Measurements from ENCODE around the gene KCNE1. TPM values are rescaled to one million over a fixed set of nuclear protein-coding genes. Genes with fewer than 3 reads are reported as not detected.
"Not testable (repeated sequence)": the region's sequence is repeated elsewhere in the genome, so short reads cannot be mapped to it uniquely, and the experiment has no call there.

KCNE1 gene
- total RNA-seq, 1 experiment from 2014 or later = not detected

DNA sequence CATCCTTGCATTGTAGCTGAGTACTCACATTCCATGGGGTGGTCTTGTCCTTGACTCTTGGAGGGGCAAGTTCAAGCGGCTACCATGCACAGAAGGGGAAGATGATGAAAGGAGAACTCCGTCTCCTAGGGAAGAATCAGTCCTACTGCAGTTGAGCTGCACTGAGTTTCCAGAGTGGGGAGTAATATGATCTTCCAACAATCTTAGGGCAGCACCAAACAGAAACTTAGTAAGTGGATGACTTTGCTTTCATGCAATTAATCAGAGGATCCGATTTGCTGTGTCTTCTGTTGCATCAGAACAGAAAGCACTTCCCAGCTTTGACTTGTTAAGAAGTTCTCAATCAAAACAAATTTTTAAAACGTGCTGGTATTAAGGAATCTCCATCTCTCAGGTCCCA is 88.2 kb downstream of the KCNE1 start, which contains the start of gene SMIM34:
SMIM34 (minus strand) TSS at position 147 of the 400 bp plus-strand sequence; CDS start at position 35, 112 bp downstream.
- in situ Hi-C loops (cut with HindIII; ENCODE audit: low pct_unique_long_range_greater_than_20kb, low sequenced_read_pairs); H3K4me1 ChIP-seq (ENCODE audit: control insufficient read depth, insufficient read depth, low read length); intact Hi-C loops (cut with micrococcal nuclease; ENCODE audit: unreplicated experiment); DNase-seq (ENCODE audit: low read depth, low spot score); H3K4me3 ChIP-seq (ENCODE audit: low read depth in 2 of 2, low read length in 2 of 2); H3K27me3 ChIP-seq (ENCODE audit: control insufficient read depth, insufficient read depth, low read length); ATAC-seq; H3K9me3 ChIP-seq (ENCODE audit: control insufficient read depth, insufficient read depth, low read depth, low read length); H3K36me3 ChIP-seq (ENCODE audit: control insufficient read depth, insufficient read depth, low read length); BruUV-seq (replicated peaks); POLR2A ChIA-PET; H3K27ac ChIP-seq (ENCODE audit: low read length); CTCF ChIA-PET: not testable (repeated sequence)

DNA sequence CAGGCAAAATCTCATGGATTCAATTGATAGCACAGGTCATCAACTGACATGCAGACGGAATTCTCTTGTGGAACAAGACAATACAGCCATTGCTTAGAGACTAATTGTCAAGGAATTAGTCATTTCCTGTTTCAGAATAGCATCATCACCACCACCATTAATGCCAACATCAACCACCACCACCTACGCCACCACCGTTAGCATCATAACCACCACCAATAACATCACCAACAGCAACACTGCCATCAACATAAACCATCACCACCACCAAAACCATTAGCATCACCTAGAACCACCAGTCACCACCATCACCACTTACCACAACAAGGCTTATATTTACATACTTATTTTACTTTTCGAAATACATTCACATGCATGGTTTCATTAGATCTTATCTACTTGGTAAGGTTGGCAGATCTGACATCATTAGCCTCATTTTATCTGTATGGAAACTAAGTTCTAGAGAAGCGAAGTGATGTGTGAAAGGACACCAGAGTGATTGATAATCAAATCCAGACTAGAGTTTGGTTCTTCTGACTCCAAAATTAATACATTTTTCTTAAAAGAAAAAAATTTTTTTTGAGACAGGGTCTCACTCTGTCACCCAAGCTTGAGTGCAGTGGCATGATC is 94.4 kb downstream of the KCNE1 start:
- H3K9me3 ChIP-seq (ENCODE audit: control insufficient read depth, insufficient read depth, low read depth, low read length); BruUV-seq (replicated peaks); ATAC-seq; in situ Hi-C loops (cut with HindIII; ENCODE audit: low pct_unique_long_range_greater_than_20kb, low sequenced_read_pairs); H3K4me3 ChIP-seq (ENCODE audit: low read depth in 2 of 2, low read length in 2 of 2); H3K27me3 ChIP-seq (ENCODE audit: control insufficient read depth, insufficient read depth, low read length); DNase-seq (ENCODE audit: low read depth, low spot score); H3K27ac ChIP-seq (ENCODE audit: low read length); H3K36me3 ChIP-seq (ENCODE audit: control insufficient read depth, insufficient read depth, low read length); intact Hi-C loops (cut with micrococcal nuclease; ENCODE audit: unreplicated experiment); POLR2A ChIA-PET; CTCF ChIA-PET; H3K4me1 ChIP-seq (ENCODE audit: control insufficient read depth, insufficient read depth, low read length): not testable (repeated sequence)

DNA sequence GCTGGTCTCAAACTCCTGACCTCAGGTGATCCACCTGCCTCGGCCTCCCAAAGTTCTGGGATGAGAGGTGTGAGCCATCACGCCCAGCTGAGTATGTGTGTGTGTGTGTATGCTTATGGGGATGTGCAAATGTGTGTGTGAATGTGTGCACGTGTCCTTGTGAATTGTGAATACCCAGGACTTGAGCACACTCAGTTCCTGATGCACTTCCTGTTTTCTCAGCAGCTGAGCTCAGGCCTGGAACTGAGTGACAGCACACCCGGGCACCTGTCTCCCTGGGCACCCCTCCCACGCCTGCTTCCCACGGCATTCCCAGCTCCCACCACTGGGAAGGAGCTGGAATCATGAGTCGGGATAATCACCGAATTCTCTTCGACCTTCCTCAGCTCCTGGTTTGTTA is 104.7 kb downstream of the KCNE1 start:
- DNase-seq (ENCODE audit: low read depth, low spot score); H3K4me3 ChIP-seq (ENCODE audit: low read depth in 2 of 2, low read length in 2 of 2); H3K27me3 ChIP-seq (ENCODE audit: control insufficient read depth, insufficient read depth, low read length); ATAC-seq; in situ Hi-C loops (cut with HindIII; ENCODE audit: low pct_unique_long_range_greater_than_20kb, low sequenced_read_pairs); intact Hi-C loops (cut with micrococcal nuclease; ENCODE audit: unreplicated experiment); H3K36me3 ChIP-seq (ENCODE audit: control insufficient read depth, insufficient read depth, low read length); H3K9me3 ChIP-seq (ENCODE audit: control insufficient read depth, insufficient read depth, low read depth, low read length); H3K27ac ChIP-seq (ENCODE audit: low read length); CTCF ChIA-PET; BruUV-seq (replicated peaks); H3K4me1 ChIP-seq (ENCODE audit: control insufficient read depth, insufficient read depth, low read length); POLR2A ChIA-PET: not testable (repeated sequence)

DNA sequence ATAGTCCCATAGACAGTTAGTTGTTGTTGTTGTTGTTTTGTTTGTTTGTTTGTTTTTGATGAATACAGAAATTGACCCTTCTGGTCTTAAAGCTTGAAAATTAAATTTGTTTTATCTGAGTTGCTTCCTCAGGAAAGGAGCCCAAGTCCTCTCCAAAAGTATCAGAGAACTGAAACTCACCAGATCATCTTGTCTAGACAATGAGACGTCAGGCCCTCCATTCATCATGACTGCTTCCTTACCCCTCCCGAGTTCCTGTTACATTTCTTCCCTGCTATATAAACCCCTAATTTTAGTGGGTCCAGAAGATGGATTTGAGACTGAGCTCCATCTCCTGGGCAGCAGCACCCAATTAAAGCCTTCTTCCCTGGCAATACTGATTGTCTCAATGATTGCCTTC is 105.3 kb downstream of the KCNE1 start:
- BruUV-seq (replicated peaks); H3K27ac ChIP-seq (ENCODE audit: low read length); POLR2A ChIA-PET; in situ Hi-C loops (cut with HindIII; ENCODE audit: low pct_unique_long_range_greater_than_20kb, low sequenced_read_pairs); H3K27me3 ChIP-seq (ENCODE audit: control insufficient read depth, insufficient read depth, low read length); H3K4me1 ChIP-seq (ENCODE audit: control insufficient read depth, insufficient read depth, low read length); H3K9me3 ChIP-seq (ENCODE audit: control insufficient read depth, insufficient read depth, low read depth, low read length); CTCF ChIA-PET; DNase-seq (ENCODE audit: low read depth, low spot score); ATAC-seq; H3K36me3 ChIP-seq (ENCODE audit: control insufficient read depth, insufficient read depth, low read length); intact Hi-C loops (cut with micrococcal nuclease; ENCODE audit: unreplicated experiment); H3K4me3 ChIP-seq (ENCODE audit: low read depth in 2 of 2, low read length in 2 of 2): not testable (repeated sequence)

DNA sequence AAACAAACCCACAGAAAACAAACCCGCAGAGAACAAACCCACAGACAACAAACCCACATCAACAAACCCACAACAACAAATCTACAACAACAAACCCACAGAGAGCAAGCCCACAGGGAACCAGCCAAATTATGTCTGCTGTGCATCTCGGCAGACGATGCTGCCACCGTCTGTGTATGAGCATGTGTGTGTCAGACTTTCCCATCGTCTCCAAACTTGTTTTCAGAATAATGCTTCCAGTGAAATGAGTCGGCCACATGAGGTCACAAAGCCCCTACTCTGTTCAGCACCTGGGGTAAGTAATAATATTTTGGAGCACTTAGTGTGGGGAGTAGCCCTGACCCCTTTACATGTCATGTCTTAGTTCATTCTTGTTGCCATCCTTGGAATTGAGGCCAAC is 105.9 kb downstream of the KCNE1 start:
- POLR2A ChIA-PET; DNase-seq (ENCODE audit: low read depth, low spot score); H3K27me3 ChIP-seq (ENCODE audit: control insufficient read depth, insufficient read depth, low read length); in situ Hi-C loops (cut with HindIII; ENCODE audit: low pct_unique_long_range_greater_than_20kb, low sequenced_read_pairs); ATAC-seq; H3K4me1 ChIP-seq (ENCODE audit: control insufficient read depth, insufficient read depth, low read length); H3K27ac ChIP-seq (ENCODE audit: low read length); CTCF ChIA-PET; H3K9me3 ChIP-seq (ENCODE audit: control insufficient read depth, insufficient read depth, low read depth, low read length); H3K36me3 ChIP-seq (ENCODE audit: control insufficient read depth, insufficient read depth, low read length); BruUV-seq (replicated peaks); H3K4me3 ChIP-seq (ENCODE audit: low read depth in 2 of 2, low read length in 2 of 2); intact Hi-C loops (cut with micrococcal nuclease; ENCODE audit: unreplicated experiment): not testable (repeated sequence)

DNA sequence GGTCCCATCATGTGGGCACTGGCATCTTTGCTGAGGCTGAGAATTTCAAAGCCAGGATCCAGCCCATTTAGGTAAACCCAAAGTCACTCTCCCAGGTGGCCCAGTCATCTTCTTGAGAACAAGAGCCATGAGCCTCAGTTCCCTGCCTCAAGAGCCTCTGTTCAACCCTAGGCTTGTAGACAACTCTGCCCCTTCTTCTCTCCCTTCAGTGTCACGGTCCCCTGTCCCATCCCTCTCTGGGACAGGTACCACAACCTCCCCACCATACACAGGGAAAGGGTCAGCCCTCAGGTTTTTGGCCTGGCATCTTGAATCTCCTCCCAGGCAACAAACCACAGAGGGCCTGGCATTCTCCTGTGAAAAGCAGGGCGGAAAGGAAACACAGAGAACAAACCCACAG is 106.3 kb downstream of the KCNE1 start:
- BruUV-seq (replicated peaks); H3K4me1 ChIP-seq (ENCODE audit: control insufficient read depth, insufficient read depth, low read length); in situ Hi-C loops (cut with HindIII; ENCODE audit: low pct_unique_long_range_greater_than_20kb, low sequenced_read_pairs); H3K4me3 ChIP-seq (ENCODE audit: low read depth in 2 of 2, low read length in 2 of 2); ATAC-seq; intact Hi-C loops (cut with micrococcal nuclease; ENCODE audit: unreplicated experiment); CTCF ChIA-PET; H3K27me3 ChIP-seq (ENCODE audit: control insufficient read depth, insufficient read depth, low read length); H3K36me3 ChIP-seq (ENCODE audit: control insufficient read depth, insufficient read depth, low read length); DNase-seq (ENCODE audit: low read depth, low spot score); POLR2A ChIA-PET; H3K27ac ChIP-seq (ENCODE audit: low read length); H3K9me3 ChIP-seq (ENCODE audit: control insufficient read depth, insufficient read depth, low read depth, low read length): not testable (repeated sequence)

DNA sequence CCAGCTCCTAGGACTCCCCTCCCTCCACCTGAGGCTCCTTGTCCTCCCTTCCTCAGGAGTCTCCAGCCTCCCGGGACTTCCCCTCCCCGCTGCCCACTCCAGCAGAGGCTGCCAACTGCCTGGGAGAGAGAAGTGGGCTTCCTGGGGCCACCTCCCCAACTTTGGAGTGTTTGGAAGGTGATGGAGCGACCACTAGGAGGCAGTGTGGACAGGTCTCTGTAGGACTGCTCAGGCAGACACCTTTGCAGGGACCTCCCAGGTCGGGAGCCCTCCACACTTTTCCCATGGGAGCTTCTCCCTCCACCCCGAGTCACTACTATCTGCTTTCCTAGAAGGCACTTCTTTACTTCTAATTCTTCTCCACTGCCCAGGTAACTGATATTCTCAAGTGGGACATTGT is 107.3 kb downstream of the KCNE1 start:
- DNase-seq (ENCODE audit: low read depth, low spot score); ATAC-seq; CTCF ChIA-PET; H3K27me3 ChIP-seq (ENCODE audit: control insufficient read depth, insufficient read depth, low read length); H3K36me3 ChIP-seq (ENCODE audit: control insufficient read depth, insufficient read depth, low read length); POLR2A ChIA-PET; H3K9me3 ChIP-seq (ENCODE audit: control insufficient read depth, insufficient read depth, low read depth, low read length); BruUV-seq (replicated peaks); H3K27ac ChIP-seq (ENCODE audit: low read length); in situ Hi-C loops (cut with HindIII; ENCODE audit: low pct_unique_long_range_greater_than_20kb, low sequenced_read_pairs); H3K4me3 ChIP-seq (ENCODE audit: low read depth in 2 of 2, low read length in 2 of 2); intact Hi-C loops (cut with micrococcal nuclease; ENCODE audit: unreplicated experiment); H3K4me1 ChIP-seq (ENCODE audit: control insufficient read depth, insufficient read depth, low read length): not testable (repeated sequence)

DNA sequence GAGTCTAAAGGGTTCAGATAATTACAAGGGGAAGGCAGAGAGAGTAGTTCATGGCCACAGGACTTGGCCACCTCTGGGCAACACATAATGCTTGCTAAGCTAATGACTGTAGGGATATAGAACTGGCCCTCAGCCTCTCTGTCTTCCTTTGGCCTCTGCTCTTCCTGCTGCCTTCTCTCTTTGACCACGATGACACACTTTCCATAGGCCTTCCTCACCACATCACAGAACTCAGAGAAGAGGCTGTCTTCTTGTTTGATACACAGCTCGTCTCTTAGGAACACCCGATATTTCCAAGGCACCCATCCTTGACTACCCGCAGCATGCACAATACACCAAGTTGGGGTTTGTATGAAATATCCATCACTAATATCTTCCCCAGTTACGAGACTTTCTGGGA is 111.5 kb downstream of the KCNE1 start:
- H3K4me3 ChIP-seq (ENCODE audit: low read depth in 2 of 2, low read length in 2 of 2); CTCF ChIA-PET; H3K4me1 ChIP-seq (ENCODE audit: control insufficient read depth, insufficient read depth, low read length); in situ Hi-C loops (cut with HindIII; ENCODE audit: low pct_unique_long_range_greater_than_20kb, low sequenced_read_pairs); BruUV-seq (replicated peaks); H3K9me3 ChIP-seq (ENCODE audit: control insufficient read depth, insufficient read depth, low read depth, low read length); H3K36me3 ChIP-seq (ENCODE audit: control insufficient read depth, insufficient read depth, low read length); DNase-seq (ENCODE audit: low read depth, low spot score); H3K27ac ChIP-seq (ENCODE audit: low read length); intact Hi-C loops (cut with micrococcal nuclease; ENCODE audit: unreplicated experiment); H3K27me3 ChIP-seq (ENCODE audit: control insufficient read depth, insufficient read depth, low read length); ATAC-seq; POLR2A ChIA-PET: not testable (repeated sequence)

Data from Panc1 (cell line).